Duodenal mucosa (tissue), 2 donors: ENCODE results near the gene TSHZ1.

Experiments
- H3K27ac ChIP-seq: one replicate; pipeline ENCODE4 v1.7.0; 2013; ENCODE audit warnings: low read depth, low read length
- H3K27me3 ChIP-seq, 2 donors: one replicate each; pipeline ENCODE4 v1.7.0; 2013; ENCODE audit warnings: low read length in 2 of 2, control low read depth in 1 of 2; ENCODE audit not compliant: insufficient read depth in 2 of 2, control insufficient read depth in 1 of 2
- H3K36me3 ChIP-seq, 2 donors: one replicate each; pipeline ENCODE4 v1.7.0; 2013; ENCODE audit warnings: low read length in 2 of 2, control low read depth in 1 of 2; ENCODE audit not compliant: insufficient read depth in 2 of 2, control insufficient read depth in 1 of 2
- H3K4me1 ChIP-seq, 2 donors: one replicate each; pipeline ENCODE4 v1.7.0; 2013; ENCODE audit warnings: low read length in 2 of 2, control low read depth in 1 of 2; ENCODE audit not compliant: insufficient read depth in 2 of 2, control insufficient read depth in 1 of 2
- H3K4me3 ChIP-seq, 2 donors: one replicate each; pipeline ENCODE4 v1.7.0; 2013; ENCODE audit warnings: low read length in 2 of 2, low read depth in 1 of 2
- H3K9ac ChIP-seq, 2 donors: one replicate each; pipeline ENCODE4 v1.7.0; 2013; ENCODE audit warnings: low read length in 2 of 2, low read depth in 1 of 2
- H3K9me3 ChIP-seq, 2 donors: one replicate each; pipeline ENCODE4 v1.7.0; 2013; ENCODE audit warnings: low read length in 2 of 2, control low read depth in 1 of 2; ENCODE audit not compliant: control insufficient read depth in 1 of 2

The TSHZ1 gene

DNA sequence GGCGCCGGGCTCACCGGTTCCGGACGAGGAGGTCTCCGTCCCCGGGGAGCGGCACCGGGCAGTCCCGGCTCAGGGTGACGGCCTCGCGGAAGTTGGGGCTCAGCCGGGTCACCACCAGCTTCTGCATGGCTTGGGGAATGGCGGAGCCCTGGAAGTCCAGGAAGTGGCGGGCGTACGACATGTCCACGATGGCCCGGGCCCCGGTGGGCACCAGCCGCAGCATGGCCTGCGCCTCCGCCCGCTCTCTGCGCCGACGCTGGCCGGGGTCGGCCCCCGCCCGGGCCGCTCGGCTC lies 1.8 kb upstream of the TSHZ1 start:
- no peaks in the 10 kb centered on the region for H3K27me3 ChIP-seq
- H3K4me1 ChIP-seq, result peaks cover 29 to 52% of the 10 kb centered on the region in 2 donors
- H3K36me3 ChIP-seq, result no peaks in the 10 kb centered on the region
- H3K27ac ChIP-seq, result peak overlapping the region; percentile 90
- H3K4me3 ChIP-seq, result peak overlapping the region; percentile 94 to 96
- H3K9ac ChIP-seq, result peak overlapping the region; percentile 78 to 81
- no peaks in the 10 kb centered on the region for H3K9me3 ChIP-seq

DNA sequence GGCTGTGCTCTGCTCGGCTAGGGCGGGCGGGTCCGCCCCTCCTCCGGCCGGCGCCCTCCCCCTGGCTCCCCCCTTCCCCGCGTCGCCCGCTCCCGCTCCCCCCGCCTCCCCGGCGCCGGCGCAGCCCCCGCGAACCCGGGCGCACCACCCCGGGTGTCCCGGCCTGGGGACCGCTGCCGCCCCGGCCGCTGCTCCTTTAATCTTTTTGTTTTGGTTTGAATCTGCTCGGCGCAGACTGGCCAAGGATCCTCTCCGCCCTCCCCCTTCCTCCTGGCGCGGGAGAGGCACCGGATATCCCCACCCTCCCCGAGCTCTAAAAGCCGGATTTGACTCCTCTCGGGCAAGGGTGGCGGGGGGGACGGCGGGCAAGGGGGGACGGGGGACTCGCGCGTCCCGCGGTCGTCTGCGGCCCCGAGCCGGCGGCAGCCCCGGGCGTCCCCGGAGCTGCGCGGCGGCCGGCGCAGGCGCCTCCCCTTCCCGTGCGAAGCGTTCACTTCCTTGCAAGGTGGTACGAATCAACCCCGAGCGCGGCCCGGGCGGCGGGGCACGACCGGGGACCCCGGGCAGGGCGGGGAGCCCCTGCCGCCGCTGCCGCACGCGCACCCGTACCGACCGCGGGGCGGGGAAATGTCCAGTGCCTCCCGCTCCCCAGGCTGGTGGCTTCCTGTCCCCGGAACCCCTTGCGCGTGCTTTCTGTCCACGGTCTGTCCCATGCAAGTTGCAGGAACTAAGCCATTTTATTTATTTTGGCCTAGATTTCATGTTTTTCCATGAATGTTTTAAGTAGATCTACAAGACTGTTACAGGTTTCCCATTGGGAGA lies 1.3 kb upstream of the TSHZ1 start, which contains the start of gene PTGR3:
Gene PTGR3, minus strand, starts transcription at position 11 of the 822 bp plus-strand sequence. CDS start 81 bp downstream, outside the sequence.
- H3K27me3 ChIP-seq, result no peaks in the 10 kb centered on the region
- H3K9ac ChIP-seq, result peak within 1 kb of the TSS; percentile 81 to 86
- no peaks in the 10 kb centered on the region for H3K36me3 ChIP-seq
- H3K4me1 ChIP-seq, result peaks cover 35 to 54% of the 10 kb centered on the region in 2 donors
- H3K4me3 ChIP-seq, result peak within 1 kb of the TSS; percentile 94 to 96
- no peaks in the 10 kb centered on the region for H3K9me3 ChIP-seq
- peak within 1 kb of the TSS; percentile 90 for H3K27ac ChIP-seq

DNA sequence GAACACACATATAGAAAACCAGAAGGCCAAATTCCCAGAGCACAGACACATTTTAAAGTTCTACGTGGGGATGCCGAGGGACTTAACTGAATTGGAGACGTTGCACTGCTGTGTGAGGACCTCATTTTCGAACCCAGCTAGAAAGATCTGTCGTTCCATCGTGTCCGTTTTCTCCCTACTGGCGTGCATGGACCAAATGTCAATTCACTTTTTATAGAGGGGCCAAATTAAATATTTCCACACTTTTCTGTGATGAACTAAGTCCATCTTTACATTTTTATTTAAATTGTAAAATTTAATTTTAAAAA lies 692 bp upstream of the TSHZ1 start:
- H3K4me1 ChIP-seq, result peaks cover 40 to 57% of the 10 kb centered on the region in 2 donors
- no peaks in the 10 kb centered on the region for H3K36me3 ChIP-seq
- peak overlapping the region; percentile 94 to 96 for H3K4me3 ChIP-seq
- no peaks in the 10 kb centered on the region for H3K9me3 ChIP-seq
- H3K9ac ChIP-seq, result peak overlapping the region; percentile 81 to 86
- no peaks in the 10 kb centered on the region for H3K27me3 ChIP-seq
- H3K27ac ChIP-seq, result peak overlapping the region; percentile 90

GRCh38 chr18:75211002-75211621 lies 515 bp downstream of the TSHZ1 start:
- peak overlapping the region; percentile 94 to 96 for H3K4me3 ChIP-seq
- H3K4me1 ChIP-seq, result peaks cover 50 to 61% of the 10 kb centered on the region in 2 donors

DNA sequence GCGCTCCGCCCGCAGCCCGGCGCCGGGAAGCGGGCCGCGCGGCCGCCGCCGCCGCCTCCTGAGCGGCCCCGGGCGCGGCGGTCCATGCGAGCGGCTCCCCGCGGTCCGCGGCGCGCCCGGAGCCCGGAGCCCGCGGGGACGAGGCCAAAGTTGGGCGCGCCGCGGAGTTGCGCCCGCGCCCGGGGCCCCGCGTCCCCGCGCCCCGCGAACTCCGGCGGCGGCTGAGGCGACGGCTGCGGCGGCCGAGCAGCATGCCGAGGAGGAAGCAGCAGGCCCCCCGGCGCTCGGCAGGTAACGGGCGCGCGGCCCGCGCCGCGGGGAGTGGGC lies 992 bp downstream of the TSHZ1 start:
- Histone ChIP-seq H3K4me3 (peak overlapping the region; percentile 65 to 75), H3K36me3 (no peaks in the 10 kb centered on the region), H3K9me3 (no peaks in the 10 kb centered on the region), H3K9ac (peak overlapping the region in 1 of 2 donors; percentile 64), H3K4me1 (peaks cover 54 to 61% of the 10 kb centered on the region in 2 donors), H3K27ac (no peak overlapping the region), H3K27me3 (no peaks in the 10 kb centered on the region)

More at GRCh38 chr18:75211002-75211621, 515 bp downstream of the TSHZ1 start:
- H3K9me3 ChIP-seq, result no peaks in the 10 kb centered on the region
- peak overlapping the region; percentile 76 to 95 for H3K9ac ChIP-seq
- H3K27ac ChIP-seq, result peak overlapping the region; percentile 64
- H3K36me3 ChIP-seq, result no peaks in the 10 kb centered on the region
- H3K27me3 ChIP-seq, result no peaks in the 10 kb centered on the region

DNA sequence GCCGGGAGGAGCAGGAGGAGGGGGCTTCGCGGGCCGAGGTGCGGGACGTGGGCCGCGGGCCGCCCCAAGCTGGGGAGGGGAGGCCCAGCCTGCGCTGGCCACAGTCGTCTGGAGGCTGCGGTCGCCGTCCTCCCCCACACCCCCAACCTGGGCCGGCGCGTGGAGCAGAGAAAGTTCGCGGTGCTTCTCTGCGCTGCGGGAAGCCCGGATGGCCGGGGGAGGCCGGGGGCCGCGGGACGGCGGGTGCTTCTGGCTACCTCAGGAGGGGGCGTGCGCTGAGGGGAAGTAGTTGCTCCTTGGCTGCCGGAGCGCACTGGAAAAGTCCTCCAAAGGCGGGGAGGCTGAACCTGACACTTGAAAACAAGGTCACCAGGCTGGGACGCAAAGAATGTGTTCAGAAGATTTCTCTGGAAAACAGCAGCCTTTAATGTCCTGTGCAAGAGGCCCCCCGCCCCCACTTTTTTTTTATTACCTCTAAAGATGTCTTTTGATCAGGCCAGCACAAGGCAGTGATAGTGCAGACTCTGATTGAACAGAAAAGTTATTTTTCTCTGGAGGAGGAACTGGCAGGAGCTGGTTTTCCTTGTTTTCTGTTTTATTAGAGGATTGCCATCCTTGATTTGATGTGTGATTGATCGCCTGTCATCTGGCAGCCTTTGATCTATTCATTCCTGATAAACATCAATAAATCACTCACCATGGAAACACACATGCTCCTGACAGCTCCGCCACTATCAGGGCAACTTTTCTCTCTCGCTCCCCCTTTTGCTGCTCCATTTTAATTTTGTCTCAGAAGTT lies 1.6 kb downstream of the TSHZ1 start:
- Histone ChIP-seq H3K27me3 (no peaks in the 10 kb centered on the region), H3K9ac (peak overlapping the region; percentile 59 to 64), H3K4me3 (peak overlapping the region; percentile 65 to 75), H3K27ac (no peak overlapping the region), H3K9me3 (no peaks in the 10 kb centered on the region), H3K36me3 (no peaks in the 10 kb centered on the region), H3K4me1 (peaks cover 53 to 61% of the 10 kb centered on the region in 2 donors)

- Histone ChIP-seq H3K27me3 (no peaks in the 10 kb centered on the region), H3K27ac (no peak overlapping the region), H3K9ac (peak overlapping the region; percentile 59 to 64), H3K9me3 (no peaks in the 10 kb centered on the region), H3K4me3 (peak overlapping the region; percentile 65 to 75), H3K36me3 (no peaks in the 10 kb centered on the region), H3K4me1 (peaks cover 53 to 61% of the 10 kb centered on the region in 2 donors)
Observed at GRCh38 chr18:75212751-75213090, 2.1 kb downstream of the TSHZ1 start.

DNA sequence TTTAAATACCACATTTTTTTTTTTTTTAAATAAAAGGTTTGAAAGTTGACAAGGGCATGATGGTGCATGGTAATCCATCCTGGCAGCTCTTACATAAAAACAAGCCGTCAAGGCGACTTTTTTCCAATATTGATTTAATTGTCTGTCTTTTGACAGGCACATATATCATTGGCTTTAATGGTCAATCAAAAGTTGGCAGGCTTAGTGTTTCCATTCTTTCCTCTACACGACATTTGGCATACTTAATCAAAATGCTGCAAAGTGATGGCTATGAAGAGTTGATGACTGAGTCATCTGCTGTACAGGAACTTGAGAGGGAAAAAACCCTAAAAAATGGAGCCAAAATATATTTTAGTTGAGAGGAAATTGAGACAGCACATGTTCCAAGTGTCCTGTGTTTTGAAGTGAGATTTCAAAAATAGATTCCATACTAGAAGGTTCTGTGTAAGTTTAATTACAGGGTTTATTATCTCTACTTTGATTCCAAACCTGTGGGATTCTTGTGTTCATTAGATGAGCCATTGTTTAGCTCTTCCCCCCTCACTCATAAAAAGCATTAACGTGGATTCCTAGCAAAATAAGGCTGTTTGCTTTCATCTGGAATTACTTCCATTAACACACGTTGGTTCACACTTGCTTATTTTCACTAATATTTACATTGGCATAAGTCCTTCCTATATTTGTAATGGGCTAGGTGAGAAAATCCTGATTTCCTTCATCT lies 3.2 kb downstream of the TSHZ1 start:
- H3K9ac ChIP-seq, result no peak overlapping the region
- H3K9me3 ChIP-seq, result no peaks in the 10 kb centered on the region
- H3K27me3 ChIP-seq, result no peaks in the 10 kb centered on the region
- H3K36me3 ChIP-seq, result no peaks in the 10 kb centered on the region
- no peak overlapping the region for H3K27ac ChIP-seq
- peaks cover 62 to 68% of the 10 kb centered on the region in 2 donors for H3K4me1 ChIP-seq
- peak overlapping the region in 1 of 2 donors; percentile 22 for H3K4me3 ChIP-seq

DNA sequence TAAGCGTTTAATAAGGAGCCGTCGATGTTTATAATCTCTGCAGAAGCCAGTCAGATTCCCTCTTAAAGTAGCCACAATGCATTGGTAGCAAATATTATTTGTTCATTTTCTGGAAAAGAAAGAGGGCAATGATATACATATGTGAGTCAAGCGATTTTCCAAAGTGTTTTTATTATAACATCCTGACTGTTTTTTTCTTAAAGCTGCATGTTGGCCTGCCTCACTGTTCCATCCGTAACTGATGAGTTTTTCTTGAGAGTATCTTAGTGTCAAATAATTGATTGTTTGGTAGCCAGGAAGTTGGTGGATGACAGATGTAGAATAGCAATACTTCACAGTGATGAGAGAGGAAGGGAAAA lies 3.7 kb downstream of the TSHZ1 start:
- Histone ChIP-seq H3K36me3 (no peaks in the 10 kb centered on the region), H3K4me1 (peaks cover 66 to 71% of the 10 kb centered on the region in 2 donors), H3K9ac (no peak overlapping the region), H3K4me3 (peak overlapping the region in 1 of 2 donors; percentile 22), H3K27me3 (no peaks in the 10 kb centered on the region), H3K27ac (no peak overlapping the region), H3K9me3 (no peaks in the 10 kb centered on the region)
